Activated CD4-positive, alpha-beta T cell treated with anti-CD3 and anti-CD28 coated beads for 4 hours (primary cell): ENCODE data around the gene BICDL1.

Experiments used
- DNase-seq, 2 donors: peaks; one replicate each; pipeline ENCODE4 v3.0.0-alpha.2; 2020

BICDL1 gene

GRCh38 chr12:120055231-120056000 lies 66.4 kb downstream of the BICDL1 start:
- DNase-seq = no peak

GRCh38 chr12:120056739-120057138 lies 67.7 kb downstream of the BICDL1 start:
- no peak for DNase-seq

- DNase-seq = no peak
Observed at GRCh38 chr12:120060196-120060595, 71.2 kb downstream of the BICDL1 start.

GRCh38 chr12:120060717-120061116 lies 71.7 kb downstream of the BICDL1 start:
- no peak for DNase-seq

- DNase-seq = no peak
Observed at GRCh38 chr12:120061575-120062214, 72.7 kb downstream of the BICDL1 start.

- no peak for DNase-seq
Observed at GRCh38 chr12:120062976-120063579, 74.0 kb downstream of the BICDL1 start.

GRCh38 chr12:120064054-120064940 lies 75.3 kb downstream of the BICDL1 start:
- no peak for DNase-seq

GRCh38 chr12:120065472-120065871 lies 76.4 kb downstream of the BICDL1 start:
- DNase-seq = no peak

GRCh38 chr12:120066341-120066740 lies 77.3 kb downstream of the BICDL1 start:
- DNase-seq = no peak

GRCh38 chr12:120067084-120067869 lies 78.2 kb downstream of the BICDL1 start:
- no peak for DNase-seq

- DNase-seq = no peak
Observed at GRCh38 chr12:120067901-120068300, 78.9 kb downstream of the BICDL1 start.

- no peak for DNase-seq
Observed at GRCh38 chr12:120069278-120069677, 80.2 kb downstream of the BICDL1 start.

- no peak for DNase-seq
Observed at GRCh38 chr12:120071493-120072020, 82.5 kb downstream of the BICDL1 start.

- DNase-seq = no peak
Observed at GRCh38 chr12:120072472-120073249, 83.6 kb downstream of the BICDL1 start.

GRCh38 chr12:120075034-120075616 lies 86.1 kb downstream of the BICDL1 start:
- DNase-seq = no peak

GRCh38 chr12:120076651-120077050 lies 87.6 kb downstream of the BICDL1 start:
- DNase-seq = no peak

- no peak for DNase-seq
Observed at GRCh38 chr12:120077260-120077659, 88.2 kb downstream of the BICDL1 start.

GRCh38 chr12:120078868-120079267 lies 89.8 kb downstream of the BICDL1 start:
- DNase-seq = no peak

GRCh38 chr12:120079411-120080400 lies 90.7 kb downstream of the BICDL1 start:
- DNase-seq = no peak
